Putamen (tissue), 1 donor: ENCODE measurements around the gene PRRT4.
A peak's percentile ranks its signal among the peaks of the same experiment; 100 is the strongest.

Source experiments
- DNase-seq: peaks from one replicate; pipeline ENCODE4 v3.0.0-alpha.2; 2016; ENCODE audit warnings: low spot score

The PRRT4 gene

DNA sequence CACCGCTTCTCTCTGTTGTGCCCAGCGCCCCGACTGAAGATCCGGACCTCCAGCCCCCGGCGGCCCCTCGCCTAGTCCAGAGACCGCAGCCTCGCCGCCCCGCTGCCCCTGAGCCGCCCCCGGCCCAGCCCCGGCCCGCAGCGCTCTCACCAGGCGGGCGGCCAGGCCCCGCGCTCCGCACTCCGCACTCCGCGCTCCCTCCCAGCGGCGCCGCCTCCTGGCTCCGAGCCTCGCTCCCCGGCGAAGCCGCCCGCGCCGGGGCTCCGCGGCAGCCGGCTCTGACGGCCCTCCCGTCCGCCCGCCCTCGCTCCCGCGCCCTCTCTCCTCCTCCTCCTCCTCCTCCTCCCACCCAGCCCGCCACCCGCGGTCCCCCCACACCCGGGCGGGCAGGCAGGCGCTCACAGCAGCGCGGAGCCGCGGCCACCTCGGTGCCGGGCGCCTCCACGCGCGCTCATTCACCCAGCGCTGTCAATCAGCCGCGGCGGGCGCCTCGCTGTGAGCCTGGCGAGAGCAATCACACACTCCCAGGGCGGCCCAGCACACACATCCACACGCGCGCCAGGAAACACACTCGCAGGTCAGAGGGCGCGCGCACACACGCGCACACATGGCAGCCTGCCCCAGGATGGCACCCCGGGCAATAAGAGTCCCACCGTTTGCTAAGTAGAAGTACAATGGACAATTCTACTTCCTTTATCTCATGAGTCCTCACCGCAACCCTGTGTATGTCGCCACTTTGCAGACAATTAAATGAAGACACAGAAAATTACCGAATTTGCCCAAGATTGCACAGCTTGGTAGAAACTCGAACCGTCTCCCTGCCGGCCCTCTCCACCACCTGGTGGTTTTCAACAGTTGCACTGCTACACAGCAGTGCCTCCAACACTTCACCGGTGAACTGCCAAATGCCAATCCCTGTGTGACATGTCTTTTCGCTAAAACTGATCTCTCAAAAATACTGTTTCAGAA lies at the start of gene PRRT4:
Gene PRRT4, minus strand, starts transcription at position 280 of the 969 bp plus-strand sequence.
- DNase-seq, result no peak

DNA sequence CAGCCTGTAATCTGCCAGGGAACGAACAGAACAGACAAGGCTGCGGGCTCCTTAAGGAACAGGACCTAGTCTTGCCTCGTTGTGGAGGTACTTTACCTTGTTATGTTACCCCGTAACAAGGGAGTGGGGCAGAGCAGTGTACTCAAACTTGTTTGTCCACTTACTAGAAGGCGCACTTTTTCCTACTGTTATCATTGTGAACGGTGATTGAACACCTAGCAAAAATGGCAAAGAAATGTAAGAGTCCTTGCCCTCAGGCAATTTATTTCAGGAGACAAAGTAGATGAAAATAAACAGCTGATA lies 48.9 kb upstream of the PRRT4 start:
- DNase-seq, result no peak

DNA sequence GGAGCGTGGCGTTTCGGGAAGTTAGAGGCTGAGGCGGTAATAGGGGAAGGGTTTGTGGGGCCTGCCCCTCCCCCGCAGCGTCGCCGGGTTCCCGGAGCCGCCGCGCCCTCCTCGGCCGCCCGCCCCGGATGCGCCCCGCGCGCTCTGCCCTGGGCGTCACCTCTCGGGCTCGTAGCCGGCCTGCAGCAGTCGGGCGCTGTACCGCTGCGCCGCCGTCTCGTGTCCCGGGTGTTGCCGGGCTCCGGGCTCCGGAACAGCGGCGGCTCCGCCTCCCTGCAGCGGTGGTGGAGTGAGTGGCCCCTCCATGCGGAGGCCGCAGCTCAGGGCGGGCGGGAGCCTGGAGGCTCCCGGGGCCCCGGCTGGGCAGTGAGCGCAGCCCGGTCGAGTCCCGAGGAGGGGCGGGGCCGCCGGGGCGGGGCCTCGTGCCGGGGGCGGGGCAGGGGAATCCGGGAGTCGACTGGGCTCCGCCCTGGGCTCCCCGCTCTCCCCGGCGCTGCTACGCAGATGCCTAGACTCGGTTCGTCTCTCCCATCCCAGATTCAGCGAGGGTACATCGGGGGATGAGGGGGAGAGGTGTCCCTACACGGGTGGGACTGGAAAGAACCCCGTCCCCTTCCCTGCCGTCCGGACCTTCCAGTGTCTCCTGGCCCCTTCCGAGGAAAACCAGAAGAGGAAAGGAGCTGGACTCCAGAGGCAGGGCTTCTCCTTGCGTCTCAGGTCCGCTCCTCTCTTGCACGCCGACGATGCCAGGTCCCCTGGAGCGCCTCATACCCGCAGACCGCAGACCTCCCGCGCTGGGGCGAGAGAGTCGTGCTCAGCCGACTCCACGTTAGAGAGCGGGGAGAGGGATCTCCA lies 48.3 kb upstream of the PRRT4 start, which contains the start of gene IMPDH1:
Gene IMPDH1, minus strand, starts transcription at position 387 of the 855 bp plus-strand sequence. Its CDS starts 81 bp downstream, at position 306.
- peak; percentile 75 for DNase-seq

DNA sequence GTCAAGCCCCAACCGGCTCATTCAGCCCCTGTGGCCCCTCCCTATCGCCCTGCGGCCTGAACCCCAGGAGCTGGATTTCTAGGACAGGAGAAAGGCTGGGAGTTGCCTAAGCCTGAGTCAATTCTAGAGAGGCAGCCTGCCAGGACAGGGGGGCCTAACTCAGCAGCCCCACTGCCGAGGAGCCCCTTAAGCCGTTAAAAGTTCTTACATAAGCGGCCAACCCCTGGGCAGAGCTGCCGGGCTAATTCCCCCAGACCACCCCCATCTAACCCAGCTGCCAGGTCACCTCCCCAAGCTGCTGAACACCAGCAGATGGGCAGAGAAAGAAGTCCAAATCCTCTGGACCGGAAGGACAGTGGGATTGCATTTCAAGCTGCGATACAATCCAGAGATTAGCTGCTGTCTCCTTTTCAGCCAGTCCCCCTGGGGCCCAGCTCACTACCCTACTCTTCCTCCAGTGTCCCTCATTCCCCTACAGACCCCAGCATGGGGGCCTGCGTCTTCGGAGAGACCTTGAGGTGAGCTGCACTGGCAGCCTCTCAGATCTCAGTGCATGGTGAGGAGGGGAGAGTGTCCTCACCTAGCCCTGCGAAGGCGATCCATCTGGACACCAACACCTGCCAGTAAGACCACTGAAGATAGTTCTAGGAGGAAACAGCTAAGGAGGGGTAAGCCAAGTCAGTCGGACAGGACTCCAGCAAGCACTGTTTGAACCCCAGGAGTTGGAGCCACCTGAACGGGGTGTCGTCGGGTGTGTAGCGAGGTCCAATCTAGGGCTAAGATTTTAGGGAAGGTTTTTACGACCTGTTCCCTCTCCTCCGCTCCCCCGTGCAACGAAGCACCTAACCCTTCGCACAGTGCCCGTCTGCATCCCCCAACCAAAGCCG lies 47.5 kb upstream of the PRRT4 start:
- DNase-seq, result no peak

DNA sequence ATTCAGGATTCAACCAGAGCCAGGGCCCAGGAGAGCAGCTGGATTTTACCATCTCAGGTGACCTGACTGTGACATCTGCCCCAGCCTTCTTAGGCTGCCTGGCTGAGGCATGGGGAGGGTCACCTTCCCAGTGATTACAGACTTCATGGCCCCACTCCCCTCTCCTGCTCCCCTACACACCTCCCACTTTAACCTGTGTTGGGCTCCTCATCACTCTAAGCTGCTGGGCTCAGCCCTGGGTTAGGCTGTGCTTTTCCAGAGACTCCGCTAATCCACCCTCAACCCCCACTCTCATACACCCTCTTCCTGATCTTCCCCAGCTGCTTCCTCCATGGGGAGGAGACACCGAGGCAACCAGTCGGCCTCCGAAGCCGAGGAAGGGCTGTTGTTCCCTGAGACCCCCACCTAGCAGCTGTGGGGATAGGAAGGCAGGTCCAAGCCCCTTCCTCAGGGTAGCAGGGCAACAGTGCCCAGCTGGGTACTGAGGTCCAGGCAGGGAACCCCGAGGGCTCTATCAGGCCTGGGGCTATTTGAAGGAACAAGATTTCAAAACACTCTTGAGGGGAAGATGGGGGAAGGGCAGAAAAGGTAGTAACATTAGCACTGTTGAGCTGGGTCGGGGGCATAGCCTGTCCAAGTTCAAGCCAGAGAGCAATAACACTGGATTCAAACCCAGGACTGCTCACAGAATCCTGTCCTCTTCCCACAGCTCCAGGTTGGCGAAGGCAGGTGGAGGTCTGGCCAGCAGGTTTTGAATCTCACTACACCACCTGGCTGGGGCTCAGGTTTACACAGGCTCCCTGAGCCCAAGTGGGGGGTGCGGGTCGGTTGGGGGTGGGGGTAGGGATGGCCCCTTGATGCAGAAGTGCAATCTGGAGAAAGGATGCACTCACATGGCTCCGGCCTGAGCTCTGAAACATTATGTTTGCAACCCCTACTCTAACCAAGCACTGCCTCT lies 46.5 kb upstream of the PRRT4 start:
- no peak for DNase-seq

DNA sequence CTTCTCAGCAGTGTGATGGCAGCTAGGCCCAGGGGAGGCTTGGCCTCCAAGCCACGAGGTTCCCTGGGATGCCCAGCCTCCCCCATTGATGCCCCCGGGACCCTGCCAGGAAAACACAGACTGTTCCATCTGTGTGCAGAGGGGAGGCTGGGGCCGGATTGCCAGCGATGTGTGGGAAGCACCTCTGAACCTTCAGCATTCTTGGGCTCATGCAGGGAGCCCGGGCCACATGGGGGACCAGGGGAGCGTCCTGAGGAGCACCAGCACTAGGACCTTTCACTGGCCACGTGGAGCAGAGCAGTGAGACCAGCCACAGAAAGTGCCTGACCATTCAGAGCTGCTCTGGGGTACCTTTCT lies 45.7 kb upstream of the PRRT4 start:
- no peak for DNase-seq

DNA sequence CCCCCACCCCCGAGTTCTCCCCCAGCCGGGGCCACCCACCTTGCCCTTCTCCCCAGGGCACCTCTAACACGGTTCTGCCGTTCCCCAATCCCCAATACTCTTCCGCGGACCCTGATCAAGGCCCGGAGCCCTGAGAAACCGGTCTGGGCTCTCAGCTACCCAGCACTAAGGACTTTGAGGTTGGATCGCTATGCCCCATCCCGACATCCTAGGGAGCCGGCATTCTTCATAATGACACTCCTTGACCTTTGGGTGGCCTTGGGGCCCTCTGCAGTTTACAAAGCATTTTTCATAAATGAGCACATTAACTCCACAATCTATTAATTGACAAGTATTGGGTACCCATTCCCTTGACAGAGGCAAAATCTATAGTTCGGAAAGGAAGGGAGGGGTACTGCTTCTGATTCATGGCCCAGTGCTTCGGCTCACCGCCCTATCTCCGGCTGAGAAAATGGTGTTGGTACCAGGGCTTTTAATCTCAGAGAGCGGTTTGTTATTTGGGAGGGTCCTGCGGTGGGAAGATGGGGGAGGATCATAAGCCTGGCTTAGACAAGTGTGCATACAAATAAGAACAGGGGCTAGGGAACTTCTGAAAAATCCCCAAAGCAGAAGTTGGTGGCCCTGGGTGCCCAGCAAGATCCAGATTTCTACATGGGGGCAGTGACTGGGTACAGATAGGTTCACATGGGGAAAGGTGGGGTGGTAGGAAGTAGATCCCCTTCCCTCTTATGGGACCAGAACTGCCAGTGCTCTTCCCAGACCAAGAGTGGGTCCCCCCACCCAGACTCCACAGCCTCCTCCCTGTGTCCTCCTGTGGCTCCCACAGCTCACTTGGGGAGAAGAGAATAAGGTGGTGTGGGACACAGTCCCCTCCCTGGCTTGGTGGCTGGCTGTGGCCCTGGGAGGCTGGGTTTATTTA lies 45.1 kb upstream of the PRRT4 start:
- DNase-seq, result no peak

DNA sequence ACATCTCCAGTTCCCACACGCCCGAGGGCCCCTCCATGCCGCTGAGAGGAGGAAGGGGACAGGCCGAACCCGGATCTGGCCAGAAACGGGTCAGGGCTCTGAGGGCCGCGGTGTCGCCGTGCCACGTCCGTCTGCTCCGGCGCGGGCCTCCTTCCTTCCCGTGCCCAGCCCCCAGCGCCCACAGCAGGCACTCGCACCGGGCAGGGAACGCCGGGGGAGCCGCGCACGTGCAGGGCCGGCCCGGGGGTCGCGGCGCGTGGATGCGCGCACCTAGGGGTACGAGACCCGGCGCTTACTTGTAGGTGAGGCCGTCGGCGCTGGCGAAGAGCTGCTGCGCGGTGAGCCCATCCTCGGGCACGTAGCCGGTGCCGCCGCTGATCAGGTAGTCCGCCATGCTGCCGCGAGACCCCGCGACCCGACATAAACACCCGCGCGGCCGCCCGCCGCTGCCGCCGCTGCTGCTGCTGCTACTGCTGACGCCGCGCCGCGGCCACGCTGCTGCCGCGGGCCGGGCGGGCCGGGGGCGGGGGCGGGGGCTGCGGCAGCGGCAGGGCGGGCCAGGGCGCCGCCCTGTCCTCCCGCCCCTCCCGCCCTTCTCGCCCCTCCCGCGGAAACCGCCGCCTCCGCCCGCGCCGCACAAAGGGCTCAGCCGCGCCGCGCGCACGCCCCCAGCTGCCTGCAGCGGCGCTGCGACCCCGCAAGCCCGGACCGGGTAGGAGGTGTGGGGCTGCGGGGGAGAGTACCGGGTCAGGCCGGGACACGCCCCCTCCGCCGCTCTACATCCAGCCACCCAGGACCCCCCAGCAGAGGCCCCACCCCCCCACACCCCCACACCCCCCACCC lies 44.2 kb upstream of the PRRT4 start:
- no peak for DNase-seq

DNA sequence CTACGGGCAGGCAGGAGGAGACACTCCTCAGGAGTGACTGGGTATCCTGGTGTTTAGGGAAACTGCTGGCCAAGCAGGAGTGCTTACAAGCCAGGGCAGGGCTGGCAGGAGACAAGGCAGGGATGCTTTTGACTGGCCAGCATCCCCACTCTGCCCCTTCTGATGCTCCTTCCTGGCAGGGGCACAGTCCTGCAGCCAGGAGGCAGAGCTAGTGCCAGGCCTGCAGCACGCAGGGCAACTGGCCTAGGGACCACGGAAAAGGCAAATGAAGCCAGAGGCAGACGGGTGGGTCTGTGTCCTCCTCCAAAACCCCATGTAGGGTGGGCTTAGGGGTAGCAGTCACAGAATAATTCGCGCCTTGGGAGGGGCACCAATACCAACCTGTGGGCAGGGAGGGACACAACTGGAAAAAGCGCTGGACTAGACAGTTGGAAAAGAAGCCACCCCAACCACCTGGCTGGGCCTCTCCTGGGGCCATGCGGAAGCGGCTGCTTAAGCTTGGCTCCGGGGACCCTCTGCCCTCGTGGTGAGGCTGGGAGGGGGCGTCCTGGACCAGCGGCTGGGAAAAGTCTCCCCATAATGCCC lies 43.5 kb upstream of the PRRT4 start:
- DNase-seq, result no peak

DNA sequence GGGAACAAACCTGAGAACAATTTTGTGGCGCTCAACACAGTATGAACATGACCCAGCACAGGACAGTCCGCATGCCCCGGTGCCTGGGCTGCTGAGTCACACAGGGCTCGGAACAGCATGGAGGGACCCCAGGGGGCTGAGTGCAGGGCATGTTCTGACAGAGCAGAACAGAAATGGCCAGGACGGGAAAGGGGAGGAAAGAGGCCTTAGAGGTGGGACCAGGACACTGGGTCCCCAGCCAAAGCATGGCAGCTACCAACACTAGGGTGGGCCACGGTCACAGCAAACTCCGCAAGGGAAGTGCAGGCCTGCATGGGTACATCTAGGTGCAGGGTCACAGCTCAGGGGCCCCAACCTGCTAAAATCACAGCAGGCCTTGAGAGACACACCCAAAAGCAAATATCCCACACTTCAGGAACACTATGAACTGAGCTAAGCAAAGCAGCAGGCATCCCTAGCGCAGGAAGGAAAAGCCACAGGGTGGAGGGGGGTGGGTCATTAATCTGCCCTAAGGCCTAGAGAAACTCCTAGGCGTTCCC lies 42.7 kb upstream of the PRRT4 start:
- no peak for DNase-seq

DNA sequence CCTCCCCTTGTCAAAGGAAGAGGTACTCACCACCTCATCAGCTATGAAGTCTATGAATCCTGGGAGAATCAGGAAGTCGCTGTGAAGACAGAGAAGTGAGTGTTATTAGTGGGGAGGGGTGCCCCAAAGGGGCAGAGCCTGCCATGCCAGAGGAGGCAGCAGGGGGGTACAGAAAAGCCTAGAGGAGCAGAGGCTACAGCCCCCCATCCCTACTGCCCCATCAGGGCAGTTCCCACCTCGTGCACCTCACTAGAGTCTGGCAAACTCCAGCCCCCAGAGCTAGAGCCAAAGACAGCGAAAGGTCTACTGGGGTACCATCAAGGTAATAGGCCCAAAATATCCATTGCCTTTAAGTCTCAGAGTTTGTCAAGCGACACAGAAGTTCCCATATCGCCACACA lies 42.2 kb upstream of the PRRT4 start:
- no peak for DNase-seq

DNA sequence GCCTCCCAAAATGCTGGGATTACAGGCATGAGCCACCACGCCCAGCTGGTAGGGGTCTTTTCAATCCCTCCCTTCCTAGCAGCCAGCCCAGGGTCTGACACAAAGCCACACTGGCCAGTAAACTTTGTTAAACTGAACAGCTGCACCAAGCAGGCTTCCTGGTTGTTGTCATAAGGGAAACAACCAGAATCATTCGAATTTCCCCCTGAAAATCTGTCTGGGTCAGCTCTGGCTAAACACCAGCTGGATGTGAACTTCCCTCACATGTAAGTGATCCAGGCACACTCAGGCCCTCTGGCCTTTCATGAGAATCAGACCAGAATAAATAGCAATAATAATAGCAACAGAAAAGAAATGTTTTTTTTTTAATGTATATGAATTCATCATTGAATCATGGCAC lies 40.9 kb upstream of the PRRT4 start:
- DNase-seq, result no peak

DNA sequence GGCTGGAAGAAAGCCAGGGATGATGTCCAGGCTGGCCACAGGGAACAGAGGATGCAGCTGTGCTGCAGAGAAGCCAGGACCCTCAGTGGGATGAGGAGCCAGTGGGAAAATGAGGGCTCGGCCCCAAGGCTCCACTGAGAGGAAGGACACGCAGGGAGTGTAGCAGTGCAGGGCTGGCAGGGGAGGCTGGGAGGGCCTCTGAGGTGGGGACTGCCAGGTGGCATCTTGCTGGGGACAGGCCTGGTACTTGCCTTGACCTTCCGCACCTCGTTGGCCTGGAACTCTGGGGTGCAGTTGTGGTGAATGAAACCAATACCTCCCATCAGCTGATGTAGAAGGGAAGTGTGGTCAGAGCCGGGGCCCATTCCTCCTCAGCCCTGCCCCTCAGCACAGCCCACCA lies 39.1 kb upstream of the PRRT4 start:
- no peak for DNase-seq

DNA sequence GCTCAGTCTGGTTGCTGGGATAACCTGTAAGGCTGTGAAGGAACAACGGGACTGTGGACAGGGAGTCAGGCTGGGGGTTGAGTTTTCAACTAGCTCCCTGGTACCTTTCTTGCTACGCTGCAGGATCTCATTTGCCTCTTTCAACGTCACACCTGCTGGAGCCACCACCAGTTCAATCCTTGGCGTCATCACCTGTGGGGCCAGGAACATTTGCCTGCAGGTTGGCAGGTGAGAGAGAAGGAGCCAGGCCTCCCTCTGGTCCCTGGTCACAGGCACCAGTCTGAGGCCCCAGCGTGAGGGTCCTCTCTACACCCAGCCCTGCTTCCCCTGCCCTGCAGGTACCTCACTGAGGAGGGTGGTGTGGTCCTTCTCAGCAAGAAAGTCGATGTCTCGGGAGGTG lies 38.5 kb upstream of the PRRT4 start:
- no peak for DNase-seq

DNA sequence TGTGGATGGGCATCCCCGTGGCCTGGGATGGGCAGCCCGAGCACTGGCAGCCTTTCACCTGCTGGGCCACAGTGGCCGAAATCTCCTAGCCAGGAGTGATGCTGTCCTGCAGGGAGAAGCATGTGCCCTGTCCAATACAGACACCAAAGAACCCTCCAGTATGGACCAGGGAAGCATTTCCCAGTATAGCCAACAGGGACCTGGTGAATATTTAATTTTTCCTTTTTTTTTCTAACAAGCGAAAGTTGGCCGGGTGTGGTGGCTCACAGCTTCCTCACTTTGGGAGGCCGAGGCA lies 37.3 kb upstream of the PRRT4 start:
- no peak for DNase-seq

DNA sequence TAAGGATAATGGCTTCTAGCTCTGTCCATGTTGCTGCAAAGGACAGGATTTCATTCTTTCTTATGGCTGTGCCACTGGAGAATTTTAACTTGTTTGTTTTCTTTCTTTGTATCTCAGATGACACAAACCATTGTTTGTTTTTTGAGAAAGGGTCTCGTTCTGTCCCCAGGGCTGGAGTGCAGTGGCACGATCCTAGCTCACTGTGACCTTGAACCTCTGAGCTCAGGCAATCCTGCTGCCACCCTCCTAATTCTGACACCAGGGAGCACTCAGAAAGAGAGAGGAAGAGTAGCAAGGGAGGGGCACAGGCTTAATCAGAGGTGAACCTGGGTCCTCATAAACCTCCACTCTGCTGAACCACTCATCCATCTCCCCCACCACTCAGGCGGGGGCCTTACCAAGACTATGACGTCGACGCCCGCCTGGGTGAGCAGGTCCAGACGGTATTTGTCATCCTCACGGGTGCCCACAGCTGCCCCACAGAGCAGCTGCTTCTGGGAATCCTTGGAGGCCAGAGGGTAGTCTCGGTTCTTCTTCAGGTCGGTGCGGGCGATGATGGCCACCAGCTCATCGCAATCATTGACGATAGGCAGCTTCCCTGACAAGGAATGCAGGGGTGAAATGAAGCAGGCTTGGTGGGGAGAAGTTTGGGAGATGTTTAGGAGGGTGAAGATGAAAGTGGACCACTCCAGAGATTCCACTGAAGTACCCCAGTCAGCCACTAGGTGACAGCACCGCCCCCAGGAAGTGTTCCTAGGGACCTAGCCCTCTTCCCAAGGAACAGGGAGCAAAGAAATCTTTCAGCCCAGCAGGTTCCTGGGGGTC lies 36.7 kb upstream of the PRRT4 start:
- DNase-seq, result peak; percentile 31

DNA sequence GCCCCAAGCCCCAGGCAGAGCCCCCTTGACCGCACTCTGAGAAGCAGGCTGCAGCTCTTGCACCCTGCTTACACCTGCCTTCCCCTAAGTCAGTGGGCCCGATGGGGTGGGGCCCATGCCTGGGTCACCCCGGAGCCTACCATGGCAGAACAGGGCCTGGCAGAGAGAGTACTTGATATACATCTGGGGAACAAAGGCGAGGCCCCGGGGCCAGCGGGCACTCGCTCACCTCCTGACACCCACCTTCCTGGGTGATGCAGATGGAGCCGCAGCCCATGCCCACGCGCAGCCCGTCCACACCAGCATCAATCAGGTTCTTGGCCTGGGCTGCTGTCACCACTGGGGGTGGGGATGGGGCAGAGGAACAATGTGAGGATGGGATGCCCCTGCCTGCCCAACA lies 34.9 kb upstream of the PRRT4 start:
- no peak for DNase-seq

DNA sequence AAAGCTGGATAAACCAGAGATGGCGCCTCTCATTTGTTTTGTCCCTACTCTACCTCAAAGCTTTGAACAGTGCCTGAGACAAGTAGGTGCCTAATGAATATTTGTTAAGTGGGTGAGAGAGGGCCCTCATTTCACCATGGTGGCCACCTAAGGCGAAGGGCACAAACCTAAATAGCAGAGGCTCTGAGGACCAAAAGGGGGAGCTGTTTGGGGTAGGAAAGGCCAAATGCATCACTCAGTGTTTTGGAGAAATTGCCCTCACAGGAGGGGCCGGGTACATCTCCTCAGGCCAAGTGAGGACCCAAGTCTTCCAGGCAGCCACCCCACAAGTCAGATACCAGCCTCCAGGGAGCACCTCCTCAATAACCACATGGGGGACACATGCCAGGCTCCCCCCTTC lies 34.3 kb upstream of the PRRT4 start:
- no peak for DNase-seq
